HAP-1 (cell line): ENCODE measurements around the gene RCHY1.
A peak's percentile ranks its signal among the peaks of the same experiment; 100 is the strongest.
"Not testable (repeated sequence)": the region's sequence is repeated elsewhere in the genome, so short reads cannot be mapped to it uniquely, and the experiment has no call there.

ENCODE experiments used
- DNase-seq, 2 experiments: peaks; one replicate each; pipeline ENCODE4 v3.0.0-alpha.2; 2016 to 2020; ENCODE audit warnings: low spot score in 2 of 2
- H3K27me3 ChIP-seq: fragments of 250-450 bp; sonication (Bioruptor Pico); 2 replicates; pipeline ENCODE4 v1.5.1; 2020; ENCODE audit warnings: low read depth, mild to moderate bottlenecking, moderate library complexity
- H3K36me3 ChIP-seq: fragments of 250-450 bp; sonication (Bioruptor Pico); replicated peaks from 2 replicates; pipeline ENCODE4 v1.5.1; 2020; ENCODE audit warnings: mild to moderate bottlenecking
- H3K4me1 ChIP-seq: fragments of 250-450 bp; sonication (Bioruptor Pico); 2 replicates; pipeline ENCODE4 v1.5.1; 2020; ENCODE audit warnings: mild to moderate bottlenecking
- H3K4me3 ChIP-seq: fragments of 250-450 bp; sonication (Bioruptor Pico); 2 replicates; pipeline ENCODE4 v1.5.1; 2020; ENCODE audit warnings: mild to moderate bottlenecking, moderate library complexity
- H3K9me3 ChIP-seq: fragments of 250-450 bp; sonication (Bioruptor Pico); 2 replicates; pipeline ENCODE4 v1.5.1; 2020; ENCODE audit warnings: mild to moderate bottlenecking, moderate library complexity
- in situ Hi-C: fragments of 300-500 bp; cut with MboI; formaldehyde crosslinking; loops from 3 replicates; pipeline ENCODE4 v1.14.3; 2020; ENCODE audit warnings: low sequenced_read_pairs, inconsistent platforms, mixed read lengths

Gene RCHY1

GRCh38 chr4:75533339-75533887 lies 19.2 kb upstream of the RCHY1 start:
- in situ Hi-C loops, DNase-seq: not testable (repeated sequence)
- H3K4me1 ChIP-seq, result peaks cover 33% of the 10 kb centered on the region

GRCh38 chr4:75531536-75532143 lies 17.4 kb upstream of the RCHY1 start:
- Histone ChIP-seq H3K36me3 (peaks cover 29% of the 10 kb centered on the region), H3K9me3 (peaks cover 17% of the 10 kb centered on the region)
- in situ Hi-C loops, result not testable (repeated sequence)

More at GRCh38 chr4:75533339-75533887, 19.2 kb upstream of the RCHY1 start:
- H3K4me3 ChIP-seq, H3K27me3 ChIP-seq: not testable (repeated sequence)
- Histone ChIP-seq H3K36me3 (peaks cover 23% of the 10 kb centered on the region), H3K9me3 (peaks cover 17% of the 10 kb centered on the region)

GRCh38 chr4:75530556-75531322 lies 16.5 kb upstream of the RCHY1 start:
- H3K9me3 ChIP-seq, result peaks cover 17% of the 10 kb centered on the region
- H3K27me3 ChIP-seq, result no peaks in the 10 kb centered on the region
- peaks cover 31% of the 10 kb centered on the region for H3K36me3 ChIP-seq
- peak; percentile 61 to 97 for DNase-seq
- peaks cover 53% of the 10 kb centered on the region for H3K4me1 ChIP-seq
- H3K4me3 ChIP-seq, result no peak overlapping the region
- in situ Hi-C loops, result no loop called here

More at GRCh38 chr4:75531536-75532143, 17.4 kb upstream of the RCHY1 start:
- peaks cover 50% of the 10 kb centered on the region for H3K4me1 ChIP-seq
- H3K27me3 ChIP-seq, H3K4me3 ChIP-seq, DNase-seq: not testable (repeated sequence)

GRCh38 chr4:75527482-75527881 lies 13.3 kb upstream of the RCHY1 start:
- Histone ChIP-seq H3K4me3 (no peak overlapping the region), H3K27me3 (no peaks in the 10 kb centered on the region), H3K36me3 (peaks cover 46% of the 10 kb centered on the region), H3K4me1 (peaks cover 48% of the 10 kb centered on the region), H3K9me3 (peaks cover 8% of the 10 kb centered on the region)
- DNase-seq, result peak in 1 of 2 experiments; percentile 93
- in situ Hi-C loops, result no loop called here

GRCh38 chr4:75525910-75526309 lies 11.7 kb upstream of the RCHY1 start:
- peak in 1 of 2 experiments; percentile 35 for DNase-seq
- in situ Hi-C loops, result no loop called here
- no peaks in the 10 kb centered on the region for H3K9me3 ChIP-seq
- H3K36me3 ChIP-seq, result peaks cover 36% of the 10 kb centered on the region
- no peaks in the 10 kb centered on the region for H3K27me3 ChIP-seq
- no peak overlapping the region for H3K4me3 ChIP-seq
- peaks cover 42% of the 10 kb centered on the region for H3K4me1 ChIP-seq

GRCh38 chr4:75525086-75525485 lies 10.9 kb upstream of the RCHY1 start:
- peaks cover 34% of the 10 kb centered on the region; the same call in 1 of the 2 replicates for H3K36me3 ChIP-seq
- H3K4me1 ChIP-seq, result peaks cover 36% of the 10 kb centered on the region
- H3K4me3 ChIP-seq, result no peak overlapping the region
- H3K9me3 ChIP-seq, result no peaks in the 10 kb centered on the region
- in situ Hi-C loops, result no loop called here
- DNase-seq, result no peak
- no peaks in the 10 kb centered on the region for H3K27me3 ChIP-seq

GRCh38 chr4:75519452-75519851 lies 5.2 kb upstream of the RCHY1 start:
- H3K4me3 ChIP-seq, in situ Hi-C loops, H3K27me3 ChIP-seq, H3K9me3 ChIP-seq, DNase-seq: not testable (repeated sequence)
- H3K4me1 ChIP-seq, result peaks cover 13% of the 10 kb centered on the region
- H3K36me3 ChIP-seq, result peaks cover 48% of the 10 kb centered on the region

GRCh38 chr4:75516144-75516543 lies 1.9 kb upstream of the RCHY1 start:
- in situ Hi-C loops, result no loop called here
- Histone ChIP-seq H3K36me3 (peaks cover 29% of the 10 kb centered on the region), H3K4me3 (no peak overlapping the region), H3K4me1 (peaks cover 25% of the 10 kb centered on the region), H3K9me3 (no peaks in the 10 kb centered on the region), H3K27me3 (no peaks in the 10 kb centered on the region)
- DNase-seq, result no peak

GRCh38 chr4:75514949-75515612 lies 878 bp upstream of the RCHY1 start:
- in situ Hi-C loops, result no loop called here
- Histone ChIP-seq H3K36me3 (peaks cover 33% of the 10 kb centered on the region), H3K4me3 (peak overlapping the region; percentile 91), H3K27me3 (no peaks in the 10 kb centered on the region), H3K4me1 (peaks cover 29% of the 10 kb centered on the region), H3K9me3 (no peaks in the 10 kb centered on the region)
- DNase-seq, result no peak

GRCh38 chr4:75513526-75514130 lies 575 bp downstream of the RCHY1 start:
- peaks cover 29% of the 10 kb centered on the region for H3K4me1 ChIP-seq
- peak overlapping the region; percentile 91 for H3K4me3 ChIP-seq
- H3K9me3 ChIP-seq, result no peaks in the 10 kb centered on the region
- no peak for DNase-seq
- peaks cover 42% of the 10 kb centered on the region for H3K36me3 ChIP-seq
- H3K27me3 ChIP-seq, result no peaks in the 10 kb centered on the region
- in situ Hi-C loops, result no loop called here

GRCh38 chr4:75512386-75513211 lies 1.6 kb downstream of the RCHY1 start:
- DNase-seq, result peak in 1 of 2 experiments; percentile 38
- Histone ChIP-seq H3K36me3 (peaks cover 40% of the 10 kb centered on the region), H3K4me1 (peaks cover 29% of the 10 kb centered on the region)

GRCh38 chr4:75511841-75512240 lies 2.4 kb downstream of the RCHY1 start:
- peaks cover 36% of the 10 kb centered on the region for H3K36me3 ChIP-seq
- peak overlapping the region; percentile 91 for H3K4me3 ChIP-seq

More at GRCh38 chr4:75512386-75513211, 1.6 kb downstream of the RCHY1 start:
- H3K27me3 ChIP-seq, result no peaks in the 10 kb centered on the region
- in situ Hi-C loops, result no loop called here
- H3K9me3 ChIP-seq, result no peaks in the 10 kb centered on the region
- peak overlapping the region; percentile 91 for H3K4me3 ChIP-seq

GRCh38 chr4:75509592-75509991 lies 4.6 kb downstream of the RCHY1 start:
- H3K27me3 ChIP-seq, H3K4me3 ChIP-seq, DNase-seq, in situ Hi-C loops, H3K9me3 ChIP-seq: not testable (repeated sequence)
- Histone ChIP-seq H3K36me3 (peaks cover 35% of the 10 kb centered on the region), H3K4me1 (peaks cover 17% of the 10 kb centered on the region)

More at GRCh38 chr4:75511841-75512240, 2.4 kb downstream of the RCHY1 start:
- H3K27me3 ChIP-seq, result no peaks in the 10 kb centered on the region
- in situ Hi-C loops, result no loop called here
- no peaks in the 10 kb centered on the region for H3K9me3 ChIP-seq
- DNase-seq, result no peak
- peaks cover 29% of the 10 kb centered on the region for H3K4me1 ChIP-seq
